NT2/D1 (cell line): Measurements from ENCODE around the gene TMED5.

Experiments used
- SUZ12 ChIP-seq: IDR thresholded peaks from 2 replicates; pipeline ENCODE4 v1.6.1; 2011; ENCODE audit not compliant: insufficient read length, insufficient read depth; ENCODE audit errors: extremely low read depth
- YY1 ChIP-seq: IDR thresholded peaks from 2 replicates; pipeline ENCODE4 v1.6.1; 2011; ENCODE audit not compliant: insufficient read length, insufficient read depth
- ZNF274 ChIP-seq: IDR thresholded peaks from 2 replicates; pipeline ENCODE4 v1.6.1; 2011; ENCODE audit warnings: mild to moderate bottlenecking, low read depth, low read length

GRCh38 chr1:93178418-93178817 is 1.8 kb downstream of the TMED5 start:
- no peak for TF ChIP-seq ZNF274
- no peak for TF ChIP-seq SUZ12
- TF ChIP-seq YY1, result no peak
